ENCODE measurements around the gene LRRC23. TPM values are rescaled to one million over a fixed set of nuclear protein-coding genes. Genes with fewer than 3 reads are reported as not detected.

LRRC23 gene
- total and polyA plus RNA-seq, 2 donors, result 9.2 to 9.4 TPM

GRCh38 chr12:6953442-6954315 lies 49.1 kb downstream of the LRRC23 start:
- no peak for DNase-seq (ENCODE audit: extremely low spot score)
- WGBS, result 52% methylated on average over 24 of the region's 24 CpGs
- no peak overlapping the region for H3K27ac ChIP-seq (ENCODE audit: low read depth)
- H3K36me3 ChIP-seq (ENCODE audit: insufficient read depth), result peaks cover 5% of the 10 kb centered on the region
- no peaks in the 10 kb centered on the region for H3K4me1 ChIP-seq (ENCODE audit: insufficient read depth)
- H3K4me3 ChIP-seq (ENCODE audit: low read depth, low read length), result no peak overlapping the region

- 88% methylated on average over 21 of the region's 21 CpGs for WGBS
- H3K4me3 ChIP-seq (ENCODE audit: low read depth, low read length), result no peak overlapping the region
- DNase-seq (ENCODE audit: extremely low spot score), result no peak
- no peaks in the 10 kb centered on the region for H3K4me1 ChIP-seq (ENCODE audit: insufficient read depth)
- no peak overlapping the region for H3K27ac ChIP-seq (ENCODE audit: low read depth)
- peaks cover 5% of the 10 kb centered on the region for H3K36me3 ChIP-seq (ENCODE audit: insufficient read depth)
Measured at GRCh38 chr12:6954316-6955107, 49.9 kb downstream of the LRRC23 start.

- H3K36me3 ChIP-seq (ENCODE audit: insufficient read depth), result peaks cover 5% of the 10 kb centered on the region
- no peak overlapping the region for H3K4me3 ChIP-seq (ENCODE audit: low read depth, low read length)
- no peaks in the 10 kb centered on the region for H3K4me1 ChIP-seq (ENCODE audit: insufficient read depth)
- no peak overlapping the region for H3K27ac ChIP-seq (ENCODE audit: low read depth)
- 86% methylated on average over 22 of the region's 22 CpGs for WGBS
- no peak for DNase-seq (ENCODE audit: extremely low spot score)
Measured at GRCh38 chr12:6955108-6956020, 50.7 kb downstream of the LRRC23 start.

- Histone ChIP-seq H3K4me1 (ENCODE audit: insufficient read depth) (no peaks in the 10 kb centered on the region), H3K4me3 (ENCODE audit: low read depth, low read length) (no peak overlapping the region), H3K36me3 (ENCODE audit: insufficient read depth) (peaks cover 5% of the 10 kb centered on the region), H3K27ac (ENCODE audit: low read depth) (no peak overlapping the region)
- no peak for DNase-seq (ENCODE audit: extremely low spot score)
- 82% methylated on average over 28 of the region's 28 CpGs for WGBS
Measured at GRCh38 chr12:6956021-6956727, 51.6 kb downstream of the LRRC23 start.

- DNase-seq (ENCODE audit: extremely low spot score), result no peak
- 83% methylated on average over 20 of the region's 20 CpGs for WGBS
Measured at GRCh38 chr12:6957151-6957701, 52.6 kb downstream of the LRRC23 start.

GRCh38 chr12:6957741-6958608 lies 53.4 kb downstream of the LRRC23 start:
- no peaks in the 10 kb centered on the region for H3K4me1 ChIP-seq (ENCODE audit: insufficient read depth)
- H3K36me3 ChIP-seq (ENCODE audit: insufficient read depth), result peaks cover 5% of the 10 kb centered on the region
- DNase-seq (ENCODE audit: extremely low spot score), result no peak
- 85% methylated on average over 28 of the region's 28 CpGs for WGBS
- no peak overlapping the region for H3K27ac ChIP-seq (ENCODE audit: low read depth)
- no peak overlapping the region for H3K4me3 ChIP-seq (ENCODE audit: low read depth, low read length)

More at GRCh38 chr12:6957151-6957701, 52.6 kb downstream of the LRRC23 start:
- H3K4me3 ChIP-seq (ENCODE audit: low read depth, low read length), result no peak overlapping the region
- no peak overlapping the region for H3K27ac ChIP-seq (ENCODE audit: low read depth)
- no peaks in the 10 kb centered on the region for H3K4me1 ChIP-seq (ENCODE audit: insufficient read depth)
- peaks cover 5% of the 10 kb centered on the region for H3K36me3 ChIP-seq (ENCODE audit: insufficient read depth)

GRCh38 chr12:6958609-6959057 lies 54.0 kb downstream of the LRRC23 start:
- no peaks in the 10 kb centered on the region for H3K4me1 ChIP-seq (ENCODE audit: insufficient read depth)
- no peak overlapping the region for H3K4me3 ChIP-seq (ENCODE audit: low read depth, low read length)
- no peak for DNase-seq (ENCODE audit: extremely low spot score)
- WGBS, result 70% methylated on average over 10 of the region's 10 CpGs
- peaks cover 5% of the 10 kb centered on the region for H3K36me3 ChIP-seq (ENCODE audit: insufficient read depth)
- no peak overlapping the region for H3K27ac ChIP-seq (ENCODE audit: low read depth)

GRCh38 chr12:6959058-6959804 lies 54.6 kb downstream of the LRRC23 start:
- H3K36me3 ChIP-seq (ENCODE audit: insufficient read depth), result peaks cover 5% of the 10 kb centered on the region
- H3K27ac ChIP-seq (ENCODE audit: low read depth), result no peak overlapping the region
- no peak overlapping the region for H3K4me3 ChIP-seq (ENCODE audit: low read depth, low read length)
- no peaks in the 10 kb centered on the region for H3K4me1 ChIP-seq (ENCODE audit: insufficient read depth)
- no peak for DNase-seq (ENCODE audit: extremely low spot score)
- WGBS, result 61% methylated on average over 24 of the region's 24 CpGs

GRCh38 chr12:6959805-6960592 lies 55.4 kb downstream of the LRRC23 start:
- Histone ChIP-seq H3K36me3 (ENCODE audit: insufficient read depth) (peaks cover 5% of the 10 kb centered on the region), H3K4me1 (ENCODE audit: insufficient read depth) (no peaks in the 10 kb centered on the region), H3K27ac (ENCODE audit: low read depth) (no peak overlapping the region), H3K4me3 (ENCODE audit: low read depth, low read length) (no peak overlapping the region)
- no peak for DNase-seq (ENCODE audit: extremely low spot score)
- 90% methylated on average over 26 of the region's 26 CpGs for WGBS

GRCh38 chr12:6960593-6961277 lies 56.1 kb downstream of the LRRC23 start:
- H3K27ac ChIP-seq (ENCODE audit: low read depth), result peak overlapping the region; percentile 74
- DNase-seq (ENCODE audit: extremely low spot score), result no peak
- no peaks in the 10 kb centered on the region for H3K36me3 ChIP-seq (ENCODE audit: insufficient read depth)
- 73% methylated on average over 13 of the region's 13 CpGs for WGBS
- no peaks in the 10 kb centered on the region for H3K4me1 ChIP-seq (ENCODE audit: insufficient read depth)
- H3K4me3 ChIP-seq (ENCODE audit: low read depth, low read length), result no peak overlapping the region

All from urinary bladder (tissue), 4 donors.